GM23338 (cell line): Measurements from ENCODE around the gene SLC16A2. TPM values are rescaled to one million over a fixed set of nuclear protein-coding genes. Genes with fewer than 3 reads are reported as not detected.

Experiments used
- CREB1 ChIP-seq: fragments of 250-450 bp; sonication (Bioruptor Pico); IDR thresholded peaks from 2 replicates; pipeline ENCODE4 v1.5.0; 2020; ENCODE audit warnings: low read depth, mild to moderate bottlenecking, moderate library complexity
- EZH2 ChIP-seq: fragments of 200-600 bp; sonication (generic); IDR thresholded peaks from one replicate; pipeline ENCODE4 v1.8.0; 2017; ENCODE audit warnings: antibody characterized with exemption, mild to moderate bottlenecking, low read depth; ENCODE audit not compliant: unreplicated experiment
- EZH2phosphoT487 ChIP-seq: fragments of 200-600 bp; sonication (generic); IDR thresholded peaks from one replicate; pipeline ENCODE4 v1.8.1; 2018; ENCODE audit warnings: antibody characterized with exemption; ENCODE audit not compliant: unreplicated experiment
- JUNB ChIP-seq: IDR thresholded peaks from one replicate; pipeline ENCODE4 v1.6.1; 2016; ENCODE audit warnings: antibody characterized with exemption; ENCODE audit not compliant: unreplicated experiment
- NANOG ChIP-seq: IDR thresholded peaks from 2 replicates; pipeline ENCODE4 v1.6.1; 2016; ENCODE audit warnings: antibody characterized with exemption, borderline replicate concordance
- POLR2AphosphoS5 ChIP-seq: IDR thresholded peaks from 2 replicates; pipeline ENCODE4 v1.6.1; 2016; ENCODE audit warnings: antibody characterized with exemption, low read depth
- STAT1 ChIP-seq: IDR thresholded peaks from one replicate; pipeline ENCODE4 v1.6.1; 2016; ENCODE audit warnings: antibody characterized with exemption; ENCODE audit not compliant: unreplicated experiment
- ZNF114 ChIP-seq: fragments of 250-450 bp; sonication (Bioruptor Pico); IDR thresholded peaks from 2 replicates; pipeline ENCODE4 v1.5.0; 2020; ENCODE audit warnings: mild to moderate bottlenecking, moderate library complexity
- ZNF331 ChIP-seq: fragments of 250-450 bp; sonication (Bioruptor Pico); IDR thresholded peaks from 2 replicates; pipeline ENCODE4 v1.5.0; 2020; ENCODE audit warnings: low read depth, mild to moderate bottlenecking, moderate library complexity
- polyA plus RNA-seq: library from polyadenylated mRNA; unstranded; fragments of >200 nt; fragmentation: Nextera tagmentation; extraction: Ambion mirVana; gene quantifications from 2 replicates; pipeline ENCODE4 v1.2.1, GENCODE V29; 2016
- total RNA-seq: library from RNA; depleted of rRNA; stranded (reverse); fragments of >200 nt; shearing (Covaris generic); gene quantifications from 2 replicates; pipeline ENCODE4 v1.2.3, GENCODE V29; 2014
- TF ChIP-seq, protein P1 (sequence below): fragments of 250-450 bp; sonication (Bioruptor Pico); IDR thresholded peaks from 2 replicates; pipeline ENCODE4 v1.5.0; 2020; ENCODE audit warnings: mild to moderate bottlenecking, moderate library complexity
- TF ChIP-seq, protein P2 (sequence below), 2 experiments: fragments of 200-600 bp in 1 of 2; sonication (generic) in 1 of 2; conservative IDR thresholded peaks; 2 replicates each; pipeline versions ENCODE4 v1.5.1 to v1.6.1; 2016 to 2017; ENCODE audit warnings: antibody characterized with exemption in 2 of 2, low read depth in 2 of 2, mild to moderate bottlenecking in 2 of 2, moderate library complexity in 1 of 2
- TF ChIP-seq, protein P3 (sequence below): IDR thresholded peaks from 2 replicates; pipeline ENCODE4 v1.6.1; 2016; ENCODE audit warnings: antibody characterized with exemption

Gene SLC16A2
- total and polyA plus RNA-seq, 2 experiments from 2014 or later: 11.1 to 27.9 TPM

DNA sequence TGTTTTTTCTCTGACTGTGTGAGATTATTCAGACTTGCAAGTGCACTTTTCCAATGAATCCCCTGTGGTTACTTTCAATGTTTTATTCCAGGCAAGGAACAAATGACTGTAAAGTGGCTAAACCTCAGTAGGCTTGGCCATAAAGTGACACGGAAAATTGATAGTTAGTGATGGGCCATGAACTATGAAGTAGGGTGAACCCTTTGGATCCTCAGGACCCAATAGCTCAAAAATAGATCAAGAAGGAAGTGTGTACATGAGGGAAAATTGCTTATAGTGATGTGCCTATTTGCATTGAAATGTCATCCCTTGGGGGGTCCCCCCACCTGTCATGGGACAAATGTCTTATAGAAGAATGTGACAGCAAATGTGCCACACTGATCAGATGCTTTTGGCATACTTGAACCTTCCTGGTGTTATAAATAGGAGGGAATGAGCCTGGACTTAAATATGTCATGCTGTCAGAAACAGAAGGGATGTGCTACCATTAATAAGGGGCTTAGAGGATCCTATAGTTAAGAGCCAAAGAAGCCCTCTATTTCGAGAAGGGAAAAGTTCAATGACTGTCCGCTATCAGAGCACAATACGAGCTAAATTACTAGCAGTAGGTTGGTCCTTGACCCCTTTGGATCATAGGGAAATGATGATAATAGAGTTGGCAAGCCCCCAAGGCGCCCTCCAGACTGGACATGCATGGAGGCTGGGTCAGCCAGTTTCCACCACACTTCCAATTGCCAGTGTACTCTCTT lies 30.3 kb downstream of the SLC16A2 start (continued):
- TF ChIP-seq, protein P1, sequence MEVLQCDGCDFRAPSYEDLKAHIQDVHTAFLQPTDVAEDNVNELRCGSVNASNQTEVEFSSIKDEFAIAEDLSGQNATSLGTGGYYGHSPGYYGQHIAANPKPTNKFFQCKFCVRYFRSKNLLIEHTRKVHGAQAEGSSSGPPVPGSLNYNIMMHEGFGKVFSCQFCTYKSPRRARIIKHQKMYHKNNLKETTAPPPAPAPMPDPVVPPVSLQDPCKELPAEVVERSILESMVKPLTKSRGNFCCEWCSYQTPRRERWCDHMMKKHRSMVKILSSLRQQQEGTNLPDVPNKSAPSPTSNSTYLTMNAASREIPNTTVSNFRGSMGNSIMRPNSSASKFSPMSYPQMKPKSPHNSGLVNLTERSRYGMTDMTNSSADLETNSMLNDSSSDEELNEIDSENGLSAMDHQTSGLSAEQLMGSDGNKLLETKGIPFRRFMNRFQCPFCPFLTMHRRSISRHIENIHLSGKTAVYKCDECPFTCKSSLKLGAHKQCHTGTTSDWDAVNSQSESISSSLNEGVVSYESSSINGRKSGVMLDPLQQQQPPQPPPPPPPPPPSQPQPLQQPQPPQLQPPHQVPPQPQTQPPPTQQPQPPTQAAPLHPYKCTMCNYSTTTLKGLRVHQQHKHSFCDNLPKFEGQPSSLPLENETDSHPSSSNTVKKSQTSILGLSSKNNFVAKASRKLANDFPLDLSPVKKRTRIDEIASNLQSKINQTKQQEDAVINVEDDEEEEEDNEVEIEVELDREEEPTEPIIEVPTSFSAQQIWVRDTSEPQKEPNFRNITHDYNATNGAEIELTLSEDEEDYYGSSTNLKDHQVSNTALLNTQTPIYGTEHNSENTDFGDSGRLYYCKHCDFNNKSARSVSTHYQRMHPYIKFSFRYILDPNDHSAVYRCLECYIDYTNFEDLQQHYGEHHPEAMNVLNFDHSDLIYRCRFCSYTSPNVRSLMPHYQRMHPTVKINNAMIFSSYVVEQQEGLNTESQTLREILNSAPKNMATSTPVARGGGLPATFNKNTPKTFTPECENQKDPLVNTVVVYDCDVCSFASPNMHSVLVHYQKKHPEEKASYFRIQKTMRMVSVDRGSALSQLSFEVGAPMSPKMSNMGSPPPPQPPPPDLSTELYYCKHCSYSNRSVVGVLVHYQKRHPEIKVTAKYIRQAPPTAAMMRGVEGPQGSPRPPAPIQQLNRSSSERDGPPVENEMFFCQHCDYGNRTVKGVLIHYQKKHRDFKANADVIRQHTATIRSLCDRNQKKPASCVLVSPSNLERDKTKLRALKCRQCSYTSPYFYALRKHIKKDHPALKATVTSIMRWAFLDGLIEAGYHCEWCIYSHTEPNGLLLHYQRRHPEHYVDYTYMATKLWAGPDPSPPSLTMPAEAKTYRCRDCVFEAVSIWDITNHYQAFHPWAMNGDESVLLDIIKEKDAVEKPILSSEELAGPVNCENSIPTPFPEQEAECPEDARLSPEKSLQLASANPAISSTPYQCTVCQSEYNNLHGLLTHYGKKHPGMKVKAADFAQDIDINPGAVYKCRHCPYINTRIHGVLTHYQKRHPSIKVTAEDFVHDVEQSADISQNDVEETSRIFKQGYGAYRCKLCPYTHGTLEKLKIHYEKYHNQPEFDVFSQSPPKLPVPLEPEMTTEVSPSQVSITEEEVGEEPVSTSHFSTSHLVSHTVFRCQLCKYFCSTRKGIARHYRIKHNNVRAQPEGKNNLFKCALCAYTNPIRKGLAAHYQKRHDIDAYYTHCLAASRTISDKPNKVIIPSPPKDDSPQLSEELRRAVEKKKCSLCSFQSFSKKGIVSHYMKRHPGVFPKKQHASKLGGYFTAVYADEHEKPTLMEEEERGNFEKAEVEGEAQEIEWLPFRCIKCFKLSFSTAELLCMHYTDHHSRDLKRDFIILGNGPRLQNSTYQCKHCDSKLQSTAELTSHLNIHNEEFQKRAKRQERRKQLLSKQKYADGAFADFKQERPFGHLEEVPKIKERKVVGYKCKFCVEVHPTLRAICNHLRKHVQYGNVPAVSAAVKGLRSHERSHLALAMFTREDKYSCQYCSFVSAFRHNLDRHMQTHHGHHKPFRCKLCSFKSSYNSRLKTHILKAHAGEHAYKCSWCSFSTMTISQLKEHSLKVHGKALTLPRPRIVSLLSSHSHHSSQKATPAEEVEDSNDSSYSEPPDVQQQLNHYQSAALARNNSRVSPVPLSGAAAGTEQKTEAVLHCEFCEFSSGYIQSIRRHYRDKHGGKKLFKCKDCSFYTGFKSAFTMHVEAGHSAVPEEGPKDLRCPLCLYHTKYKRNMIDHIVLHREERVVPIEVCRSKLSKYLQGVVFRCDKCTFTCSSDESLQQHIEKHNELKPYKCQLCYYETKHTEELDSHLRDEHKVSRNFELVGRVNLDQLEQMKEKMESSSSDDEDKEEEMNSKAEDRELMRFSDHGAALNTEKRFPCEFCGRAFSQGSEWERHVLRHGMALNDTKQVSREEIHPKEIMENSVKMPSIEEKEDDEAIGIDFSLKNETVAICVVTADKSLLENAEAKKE (CRISPR knock-in tag): no peak
- TF ChIP-seq NANOG: no peak
- no peak for TF ChIP-seq POLR2AphosphoS5
- TF ChIP-seq, protein P2, sequence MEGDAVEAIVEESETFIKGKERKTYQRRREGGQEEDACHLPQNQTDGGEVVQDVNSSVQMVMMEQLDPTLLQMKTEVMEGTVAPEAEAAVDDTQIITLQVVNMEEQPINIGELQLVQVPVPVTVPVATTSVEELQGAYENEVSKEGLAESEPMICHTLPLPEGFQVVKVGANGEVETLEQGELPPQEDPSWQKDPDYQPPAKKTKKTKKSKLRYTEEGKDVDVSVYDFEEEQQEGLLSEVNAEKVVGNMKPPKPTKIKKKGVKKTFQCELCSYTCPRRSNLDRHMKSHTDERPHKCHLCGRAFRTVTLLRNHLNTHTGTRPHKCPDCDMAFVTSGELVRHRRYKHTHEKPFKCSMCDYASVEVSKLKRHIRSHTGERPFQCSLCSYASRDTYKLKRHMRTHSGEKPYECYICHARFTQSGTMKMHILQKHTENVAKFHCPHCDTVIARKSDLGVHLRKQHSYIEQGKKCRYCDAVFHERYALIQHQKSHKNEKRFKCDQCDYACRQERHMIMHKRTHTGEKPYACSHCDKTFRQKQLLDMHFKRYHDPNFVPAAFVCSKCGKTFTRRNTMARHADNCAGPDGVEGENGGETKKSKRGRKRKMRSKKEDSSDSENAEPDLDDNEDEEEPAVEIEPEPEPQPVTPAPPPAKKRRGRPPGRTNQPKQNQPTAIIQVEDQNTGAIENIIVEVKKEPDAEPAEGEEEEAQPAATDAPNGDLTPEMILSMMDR (conservative IDR thresholded peaks at IDR 0.05; ENCODE audit: low read depth in 2 of 2): no peak
- TF ChIP-seq ZNF331 (CRISPR knock-in tag): no peak
- TF ChIP-seq ZNF114 (CRISPR knock-in tag): no peak
- TF ChIP-seq JUNB: no peak
- TF ChIP-seq STAT1: no peak
- no peak for TF ChIP-seq EZH2phosphoT487
- TF ChIP-seq, protein P3, sequence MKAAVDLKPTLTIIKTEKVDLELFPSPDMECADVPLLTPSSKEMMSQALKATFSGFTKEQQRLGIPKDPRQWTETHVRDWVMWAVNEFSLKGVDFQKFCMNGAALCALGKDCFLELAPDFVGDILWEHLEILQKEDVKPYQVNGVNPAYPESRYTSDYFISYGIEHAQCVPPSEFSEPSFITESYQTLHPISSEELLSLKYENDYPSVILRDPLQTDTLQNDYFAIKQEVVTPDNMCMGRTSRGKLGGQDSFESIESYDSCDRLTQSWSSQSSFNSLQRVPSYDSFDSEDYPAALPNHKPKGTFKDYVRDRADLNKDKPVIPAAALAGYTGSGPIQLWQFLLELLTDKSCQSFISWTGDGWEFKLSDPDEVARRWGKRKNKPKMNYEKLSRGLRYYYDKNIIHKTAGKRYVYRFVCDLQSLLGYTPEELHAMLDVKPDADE: no peak
- no peak for TF ChIP-seq EZH2
- no peak for TF ChIP-seq CREB1 (CRISPR knock-in tag)
